Activated B cell treated with CpG ODN at 0.5 μM for 24 hours (primary cell): ENCODE data around the gene CARS2. TPM values are rescaled to one million over a fixed set of nuclear protein-coding genes. Genes with fewer than 3 reads are reported as not detected.

Source experiments
- ATAC-seq: fragments of 200-7000 bp; cut with Tn5 transposase; one replicate; pipeline ENCODE4 v1.10.0; 2021; ENCODE audit warnings: low read depth, mild to moderate bottlenecking, moderate library complexity
- CTCF ChIA-PET: fragments of 350-600 bp; sonication (Branson Sonifier 250); formaldehyde crosslinking; loops from one replicate; lab custom pipeline; 2021; ENCODE audit warnings: antibody characterized with exemption; lab: Charles Lee
- POLR2A ChIA-PET: fragments of 350-600 bp; sonication (Branson Sonifier 250); formaldehyde crosslinking; loops from one replicate; lab custom pipeline; 2021; ENCODE audit warnings: antibody characterized with exemption; lab: Charles Lee
- DNase-seq: peaks from one replicate; pipeline ENCODE4 v3.0.0; 2022
- H3K27ac Mint-ChIP-seq: one replicate; pipeline ENCODE4 v1.8.0; 2020; ENCODE audit warnings: mixed read lengths
- H3K27me3 Mint-ChIP-seq: one replicate; pipeline ENCODE4 v1.8.0; 2021; ENCODE audit warnings: mixed read lengths
- H3K36me3 Mint-ChIP-seq: one replicate; pipeline ENCODE4 v1.8.0; 2021; ENCODE audit warnings: low read depth, mixed read lengths
- H3K4me1 Mint-ChIP-seq: one replicate; pipeline ENCODE4 v1.8.0; 2021; ENCODE audit warnings: mixed read lengths
- H3K4me3 Mint-ChIP-seq: one replicate; pipeline ENCODE4 v1.8.0; 2020; ENCODE audit warnings: mild to moderate bottlenecking, mixed read lengths
- H3K9me3 Mint-ChIP-seq: one replicate; pipeline ENCODE4 v1.8.0; 2020; ENCODE audit warnings: mixed read lengths
- CTCF ChIP-seq: fragments of 200-600 bp; IDR thresholded peaks from one replicate; pipeline ENCODE4 v1.8.0; 2022; ENCODE audit warnings: antibody characterized with exemption, mild to moderate bottlenecking
- intact Hi-C: fragments of 100-400 bp; cut with micrococcal nuclease; formaldehyde crosslinking; loops from one replicate; pipeline ENCODE4 v1.15.1; 2024
- total RNA-seq: library from RNA; stranded (reverse); gene quantifications from 2 replicates; pipeline ENCODE4 v1.2.3, GENCODE V29; 2022

Gene CARS2
- total RNA-seq, 1 donor from 2014 or later, result 115 TPM

- POLR2A ChIA-PET, result interaction anchor here (0.6 to 1.1 kb wide), 2 partner anchors 74 to 186 kb away, joined by 3 to 9 read pairs; no protein-coding TSS in a partner anchor
- Mint-ChIP-seq H3K27ac (no peak overlapping the region), H3K27me3 (no peaks in the 10 kb centered on the region), H3K4me1 (peaks cover 18% of the 10 kb centered on the region), H3K4me3 (no peak overlapping the region), H3K9me3 (no peaks in the 10 kb centered on the region), H3K36me3 (peaks cover 78% of the 10 kb centered on the region)
- DNase-seq, result no peak
- intact Hi-C loops, result loop anchor here (5.0 kb wide), 1 partner anchor 36 kb away; no protein-coding TSS in a partner anchor
- ATAC-seq, result no peak
- CTCF ChIA-PET, result no interaction called here
- TF ChIP-seq CTCF, result no peak
Observed at GRCh38 chr13:110641055-110642015, 64.6 kb downstream of the CARS2 start.

GRCh38 chr13:110640591-110641029, 65.3 kb downstream of the CARS2 start:
- Mint-ChIP-seq H3K27ac (no peak overlapping the region), H3K4me1 (peaks cover 16% of the 10 kb centered on the region), H3K36me3 (peaks cover 82% of the 10 kb centered on the region), H3K9me3 (no peaks in the 10 kb centered on the region), H3K4me3 (no peak overlapping the region), H3K27me3 (no peaks in the 10 kb centered on the region)
- ChIA-PET POLR2A (interaction anchor here (0.6 to 1.1 kb wide), 3 partner anchors 11 to 187 kb away, joined by 3 to 9 read pairs (median 5); no protein-coding TSS in a partner anchor), CTCF (interaction anchor here (1.5 kb wide), 1 partner anchor 36 kb away, joined by 3 read pairs; no protein-coding TSS in a partner anchor)
- no peak for ATAC-seq
- DNase-seq, result no peak
- TF ChIP-seq CTCF, result no peak
- intact Hi-C loops, result loop anchor here (5.0 kb wide), 1 partner anchor 37 kb away; no protein-coding TSS in a partner anchor

DNA sequence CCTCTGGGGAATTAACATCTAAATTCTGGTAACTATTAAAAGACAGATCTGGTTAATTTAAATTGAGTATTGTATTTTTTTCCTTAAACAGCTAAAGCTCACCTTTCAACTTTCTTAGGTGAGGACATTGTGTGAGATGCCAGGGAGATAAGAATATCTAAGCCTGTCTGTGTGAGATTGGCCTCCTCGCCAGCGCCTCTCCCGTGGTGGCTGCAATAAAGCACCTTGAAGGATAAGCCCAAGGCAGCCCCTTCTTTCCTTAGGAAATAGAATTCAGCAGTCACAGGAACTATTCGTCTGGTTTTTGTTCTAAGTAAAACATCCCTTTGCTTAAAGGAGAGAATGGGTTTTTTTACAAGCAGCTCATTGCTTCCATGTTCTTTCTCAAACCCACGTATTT, 66.0 kb downstream of the CARS2 start:
- ChIA-PET POLR2A (interaction anchor here (1.0 to 1.1 kb wide), 2 partner anchors 12 to 72 kb away, joined by 3 to 5 read pairs; no protein-coding TSS in a partner anchor), CTCF (interaction anchor here (1.5 kb wide), 1 partner anchor 36 kb away, joined by 3 read pairs; no protein-coding TSS in a partner anchor)
- Mint-ChIP-seq H3K27ac (peak overlapping the region; percentile 51), H3K27me3 (no peaks in the 10 kb centered on the region), H3K4me3 (no peak overlapping the region), H3K4me1 (peaks cover 12% of the 10 kb centered on the region), H3K9me3 (no peaks in the 10 kb centered on the region), H3K36me3 (peaks cover 89% of the 10 kb centered on the region)
- intact Hi-C loops, result loop anchor here (5.0 kb wide), 1 partner anchor 37 kb away; no protein-coding TSS in a partner anchor
- no peak for ATAC-seq
- TF ChIP-seq CTCF, result no peak
- DNase-seq, result no peak

- Mint-ChIP-seq H3K27me3 (no peaks in the 10 kb centered on the region), H3K36me3 (peaks cover 91% of the 10 kb centered on the region), H3K9me3 (no peaks in the 10 kb centered on the region), H3K4me1 (peaks cover 5% of the 10 kb centered on the region), H3K4me3 (no peak overlapping the region), H3K27ac (peak overlapping the region; percentile 51)
- no peak for DNase-seq
- ChIA-PET POLR2A (interaction anchor here (1.0 to 1.1 kb wide), 2 partner anchors 13 to 73 kb away, joined by 3 to 5 read pairs; no protein-coding TSS in a partner anchor), CTCF (interaction anchor here (1.5 kb wide), 1 partner anchor 37 kb away, joined by 3 read pairs; no protein-coding TSS in a partner anchor)
- no peak for ATAC-seq
- intact Hi-C loops, result no loop called here
- TF ChIP-seq CTCF, result no peak
Observed at GRCh38 chr13:110638814-110639806, 66.8 kb downstream of the CARS2 start.
